Stimulated activated naive B cell treated with anti-CD40 and anti-IgM and Interleukin-4, amounts not matched to agents 10 μg/mL and 1 μg/mL and 100 μg/mL, for 72 hours (primary cell): ENCODE results near the gene AP3S1.
"Not testable (repeated sequence)": the region's sequence is repeated elsewhere in the genome, so short reads cannot be mapped to it uniquely, and the experiment has no call there.

Source experiments
- ATAC-seq, 2 donors: fragments of 150-1000 bp; cut with Tn5 transposase; replicated peaks; 2 replicates each; pipeline ENCODE4 v1.10.0; 2021; ENCODE audit warnings: moderate library complexity in 1 of 2
- DNase-seq: peaks from one replicate; pipeline ENCODE4 v3.0.0; 2021
- H3K27ac Mint-ChIP-seq: one replicate; pipeline ENCODE4 v1.8.0; 2022; ENCODE audit warnings: mild to moderate bottlenecking, mixed read lengths
- H3K27me3 Mint-ChIP-seq, 2 donors: one replicate each; pipeline ENCODE4 v1.8.0; 2022; ENCODE audit warnings: mixed read lengths in 2 of 2
- H3K36me3 Mint-ChIP-seq, 2 donors: one replicate each; pipeline ENCODE4 v1.8.0; 2022; ENCODE audit warnings: mixed read lengths in 2 of 2, mild to moderate bottlenecking in 1 of 2
- H3K4me1 Mint-ChIP-seq, 2 donors: one replicate each; pipeline ENCODE4 v1.8.0; 2022; ENCODE audit warnings: mixed read lengths in 2 of 2, mild to moderate bottlenecking in 1 of 2
- H3K4me3 Mint-ChIP-seq, 2 donors: one replicate each; pipeline ENCODE4 v1.8.0; 2022; ENCODE audit warnings: mild to moderate bottlenecking in 2 of 2, mixed read lengths in 2 of 2, moderate library complexity in 1 of 2
- H3K9me3 Mint-ChIP-seq, 2 donors: one replicate each; pipeline ENCODE4 v1.8.0; 2022; ENCODE audit warnings: mixed read lengths in 2 of 2, mild to moderate bottlenecking in 1 of 2

The AP3S1 gene

DNA sequence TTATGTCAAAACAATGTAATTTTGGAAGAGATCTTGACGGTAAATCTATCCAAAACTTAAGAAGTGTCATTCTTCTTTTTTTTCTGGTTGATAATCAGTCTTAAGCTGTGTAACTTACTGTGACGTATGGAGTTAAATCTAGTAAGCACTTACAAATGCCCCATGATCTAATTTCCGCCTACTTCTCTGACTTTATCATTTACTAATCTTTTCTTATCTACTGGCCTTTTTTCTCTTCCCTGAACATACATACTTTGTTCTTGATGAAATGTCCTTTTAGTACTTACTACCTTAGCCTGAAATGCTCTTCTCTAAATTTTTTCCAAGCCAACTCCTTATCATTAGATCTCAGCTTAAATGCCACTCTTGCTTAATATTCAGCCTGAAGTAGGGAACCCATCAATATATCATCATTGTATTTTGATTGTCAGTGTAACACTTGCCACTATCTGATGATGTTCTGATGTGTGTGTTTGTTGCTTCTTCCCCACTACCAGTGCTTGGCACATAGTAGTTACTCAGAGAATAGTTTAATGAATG lies 27.6 kb downstream of the AP3S1 start:
- Mint-ChIP-seq H3K4me3 (no peak overlapping the region), H3K27me3 (no peaks in the 10 kb centered on the region), H3K9me3 (no peaks in the 10 kb centered on the region), H3K36me3 (peaks cover 17 to 22% of the 10 kb centered on the region in 2 donors), H3K27ac (no peak overlapping the region), H3K4me1 (peaks cover 6 to 10% of the 10 kb centered on the region in 2 donors)
- no peak for DNase-seq
- no peak for ATAC-seq

DNA sequence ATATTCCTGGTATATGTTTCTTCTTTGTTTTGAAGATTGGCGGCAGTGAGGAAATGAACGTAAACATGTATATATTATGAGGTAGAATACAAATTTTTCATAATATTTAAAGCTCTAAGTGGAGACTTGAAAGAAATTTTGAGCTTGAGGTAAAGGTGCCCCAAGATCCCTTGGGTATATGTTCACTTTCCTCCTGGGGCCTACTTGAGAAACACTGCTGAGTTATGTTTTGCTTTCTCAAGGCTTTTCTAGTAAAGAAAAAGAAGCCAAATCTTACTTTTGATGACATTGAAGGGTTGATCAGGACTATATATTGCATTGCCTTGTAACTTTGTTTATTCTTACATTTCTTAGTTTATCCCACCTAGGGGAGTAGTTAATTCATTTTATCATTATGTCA lies 30.7 kb downstream of the AP3S1 start:
- no peaks in the 10 kb centered on the region for H3K27me3 Mint-ChIP-seq
- H3K27ac Mint-ChIP-seq = no peak overlapping the region
- ATAC-seq (no peak), DNase-seq (no peak)
- no peak overlapping the region for H3K4me3 Mint-ChIP-seq
- peaks cover 0 to 3% of the 10 kb centered on the region in 2 donors for H3K9me3 Mint-ChIP-seq
- H3K4me1 Mint-ChIP-seq = peaks cover 0 to 2% of the 10 kb centered on the region in 2 donors
- H3K36me3 Mint-ChIP-seq = peaks cover 24 to 29% of the 10 kb centered on the region in 2 donors

DNA sequence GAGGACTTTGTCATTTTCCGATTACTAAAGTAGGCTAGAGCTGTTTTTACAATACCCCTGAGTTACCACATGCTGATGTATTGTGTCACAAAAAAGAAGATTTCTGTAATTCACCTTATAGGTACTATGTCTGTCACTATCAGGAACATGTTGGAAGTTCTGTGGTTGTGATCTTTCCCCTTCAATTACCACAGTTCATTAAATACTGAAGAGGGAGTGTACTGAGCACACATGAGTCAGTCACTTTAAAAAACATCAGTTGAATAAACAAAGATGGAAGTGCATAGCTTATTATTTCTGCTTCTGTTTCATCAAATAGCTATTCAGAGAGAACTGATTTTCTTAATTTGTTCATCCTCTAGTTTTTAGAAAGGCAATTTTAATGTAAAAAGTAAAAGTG lies 31.7 kb downstream of the AP3S1 start:
- DNase-seq (no peak), ATAC-seq (no peak)
- Mint-ChIP-seq H3K27ac (no peak overlapping the region), H3K36me3 (peaks cover 31 to 38% of the 10 kb centered on the region in 2 donors), H3K4me3 (no peak overlapping the region), H3K4me1 (peaks cover 0 to 2% of the 10 kb centered on the region in 2 donors), H3K27me3 (no peaks in the 10 kb centered on the region), H3K9me3 (peaks cover 0 to 3% of the 10 kb centered on the region in 2 donors)

DNA sequence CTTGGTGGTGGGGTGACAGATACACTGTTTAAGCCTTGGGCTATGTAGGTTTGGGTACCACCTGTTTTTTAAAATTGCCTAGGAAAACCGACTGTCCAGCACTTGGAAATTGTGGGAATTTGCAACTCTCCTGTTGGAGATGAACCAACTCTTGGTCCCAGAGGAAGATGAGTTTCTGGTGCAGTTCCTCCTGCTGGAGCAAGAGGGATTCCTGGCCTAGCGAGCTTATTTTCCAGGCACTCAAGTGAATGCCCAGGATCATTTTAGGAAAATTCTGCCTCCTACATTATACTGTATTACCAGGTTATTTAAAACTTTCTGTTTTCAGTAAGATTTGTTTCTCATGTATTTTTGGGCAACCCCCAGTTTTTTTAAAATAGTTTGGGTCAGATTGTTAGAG lies 33.7 kb downstream of the AP3S1 start:
- H3K4me1 Mint-ChIP-seq = peaks cover 0 to 5% of the 10 kb centered on the region in 2 donors
- peaks cover 44 to 53% of the 10 kb centered on the region in 2 donors for H3K36me3 Mint-ChIP-seq
- no peak overlapping the region for H3K4me3 Mint-ChIP-seq
- DNase-seq = no peak
- H3K9me3 Mint-ChIP-seq = peaks cover 0 to 7% of the 10 kb centered on the region in 2 donors
- no peaks in the 10 kb centered on the region for H3K27me3 Mint-ChIP-seq
- no peak for ATAC-seq
- no peak overlapping the region for H3K27ac Mint-ChIP-seq

DNA sequence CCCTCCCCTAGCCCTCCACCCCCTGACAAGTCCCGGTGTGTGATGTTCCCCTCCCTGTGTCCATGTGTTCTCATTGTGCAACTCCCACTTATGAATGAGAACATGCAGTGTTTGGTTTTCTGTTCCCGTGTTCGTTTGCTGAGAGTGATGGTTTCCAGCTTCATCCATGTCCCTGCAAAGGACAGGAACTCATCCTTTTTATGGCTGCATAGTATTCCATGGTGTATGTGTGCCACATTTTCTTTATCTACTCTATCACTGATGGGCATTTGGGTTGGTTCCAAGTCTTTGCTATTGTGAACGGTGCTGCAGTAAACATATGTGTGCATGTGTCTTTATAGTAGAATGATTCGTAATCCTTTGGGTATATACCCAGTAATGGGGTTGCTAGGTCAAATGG lies 35.6 kb downstream of the AP3S1 start:
- not testable (repeated sequence) for H3K4me3 Mint-ChIP-seq, H3K27me3 Mint-ChIP-seq, H3K9me3 Mint-ChIP-seq, ATAC-seq, H3K4me1 Mint-ChIP-seq, H3K27ac Mint-ChIP-seq, DNase-seq
- peaks cover 40 to 57% of the 10 kb centered on the region in 2 donors for H3K36me3 Mint-ChIP-seq

DNA sequence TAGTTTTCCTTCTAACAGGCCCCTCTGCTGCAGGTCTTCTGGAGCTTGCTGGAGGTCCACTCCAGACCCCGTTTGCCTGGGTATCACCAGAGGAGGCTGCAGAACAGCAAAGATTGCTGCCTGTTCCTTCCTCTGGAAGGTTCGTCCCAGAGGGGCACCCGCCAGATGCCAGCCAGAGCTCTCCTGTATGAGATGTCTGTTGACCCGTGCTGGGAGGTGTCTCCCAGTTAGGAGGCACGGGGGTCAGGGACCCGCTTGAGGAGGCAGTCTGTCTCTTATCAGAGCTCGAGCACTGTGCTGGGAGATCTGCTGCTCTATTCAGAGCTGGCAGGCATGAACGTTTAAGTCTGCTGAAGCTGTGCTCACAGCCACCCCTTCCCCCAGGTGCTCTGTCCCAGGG lies 40.7 kb downstream of the AP3S1 start:
- not testable (repeated sequence) for H3K27me3 Mint-ChIP-seq, H3K27ac Mint-ChIP-seq, H3K9me3 Mint-ChIP-seq, H3K4me3 Mint-ChIP-seq, ATAC-seq, H3K4me1 Mint-ChIP-seq, DNase-seq
- peaks cover 35 to 55% of the 10 kb centered on the region in 2 donors for H3K36me3 Mint-ChIP-seq

DNA sequence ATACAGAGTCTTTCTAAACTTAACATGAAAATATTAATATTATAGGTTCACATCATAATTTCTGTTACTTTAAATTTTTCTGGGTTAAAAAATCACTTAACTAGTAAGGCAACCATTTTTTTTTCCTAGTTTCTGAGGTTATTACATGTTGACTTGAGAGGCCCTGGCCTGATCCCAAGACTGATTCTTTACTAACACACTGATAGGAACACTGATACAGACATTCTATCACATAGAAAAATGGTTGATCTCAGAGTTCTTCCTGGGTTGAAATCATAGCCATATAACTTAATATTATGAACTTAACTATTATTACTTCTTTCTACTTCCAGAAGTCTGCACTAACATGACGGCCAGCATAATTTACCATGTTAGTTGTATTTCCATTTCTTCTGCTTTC lies 43.0 kb downstream of the AP3S1 start:
- DNase-seq (no peak), ATAC-seq (no peak)
- H3K4me3 Mint-ChIP-seq = no peak overlapping the region
- peaks cover 18 to 36% of the 10 kb centered on the region in 2 donors for H3K36me3 Mint-ChIP-seq
- H3K9me3 Mint-ChIP-seq = peaks cover 0 to 3% of the 10 kb centered on the region in 2 donors
- H3K27me3 Mint-ChIP-seq = no peaks in the 10 kb centered on the region
- no peaks in the 10 kb centered on the region for H3K4me1 Mint-ChIP-seq
- no peak overlapping the region for H3K27ac Mint-ChIP-seq

DNA sequence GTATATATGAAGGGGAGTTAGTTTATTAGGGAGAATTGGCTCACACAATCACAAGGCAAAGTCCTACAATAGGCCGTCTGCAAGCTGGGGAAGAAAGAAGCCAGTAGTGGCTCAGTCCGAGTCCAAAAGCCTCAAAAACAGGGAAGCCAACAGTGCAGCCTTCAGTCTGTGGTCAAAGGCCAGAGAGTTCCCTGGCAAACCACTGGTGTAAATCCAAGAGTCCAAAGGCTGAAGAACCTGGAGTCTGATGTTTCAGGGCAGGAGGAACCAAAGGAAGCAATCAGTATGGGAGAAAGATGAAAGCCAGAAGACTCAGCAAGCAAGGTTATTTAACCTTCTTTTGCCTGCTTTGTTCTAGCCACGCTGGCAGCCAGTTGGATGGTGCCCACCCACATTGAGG lies 43.5 kb downstream of the AP3S1 start:
- H3K4me3 Mint-ChIP-seq, H3K4me1 Mint-ChIP-seq, DNase-seq, ATAC-seq, H3K9me3 Mint-ChIP-seq, H3K27me3 Mint-ChIP-seq, H3K27ac Mint-ChIP-seq: not testable (repeated sequence)
- H3K36me3 Mint-ChIP-seq = peaks cover 15 to 31% of the 10 kb centered on the region in 2 donors

DNA sequence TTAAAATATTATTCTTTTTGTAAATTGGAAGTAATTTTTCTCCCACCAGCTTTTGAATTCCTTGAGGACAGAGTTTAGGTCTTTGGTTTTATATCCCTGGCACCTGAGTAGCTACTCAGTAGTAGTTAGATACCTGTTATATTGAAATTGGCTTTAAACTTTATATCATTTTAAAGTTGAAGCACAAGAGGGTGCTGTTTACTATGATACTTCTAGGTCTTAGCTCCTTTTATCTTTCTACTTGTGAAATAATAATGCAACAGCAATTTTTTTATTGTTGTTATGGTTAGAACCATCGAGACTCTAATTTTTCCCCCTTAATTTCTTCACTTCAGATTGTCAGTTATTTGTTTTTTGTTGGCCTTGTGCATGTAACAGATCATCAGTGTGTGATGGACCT lies 46.3 kb downstream of the AP3S1 start:
- no peak overlapping the region for H3K4me3 Mint-ChIP-seq
- H3K27ac Mint-ChIP-seq = no peak overlapping the region
- H3K4me1 Mint-ChIP-seq = no peaks in the 10 kb centered on the region
- DNase-seq = no peak
- ATAC-seq = no peak
- H3K27me3 Mint-ChIP-seq = no peaks in the 10 kb centered on the region
- H3K9me3 Mint-ChIP-seq = no peaks in the 10 kb centered on the region
- peaks cover 0 to 10% of the 10 kb centered on the region in 2 donors for H3K36me3 Mint-ChIP-seq

DNA sequence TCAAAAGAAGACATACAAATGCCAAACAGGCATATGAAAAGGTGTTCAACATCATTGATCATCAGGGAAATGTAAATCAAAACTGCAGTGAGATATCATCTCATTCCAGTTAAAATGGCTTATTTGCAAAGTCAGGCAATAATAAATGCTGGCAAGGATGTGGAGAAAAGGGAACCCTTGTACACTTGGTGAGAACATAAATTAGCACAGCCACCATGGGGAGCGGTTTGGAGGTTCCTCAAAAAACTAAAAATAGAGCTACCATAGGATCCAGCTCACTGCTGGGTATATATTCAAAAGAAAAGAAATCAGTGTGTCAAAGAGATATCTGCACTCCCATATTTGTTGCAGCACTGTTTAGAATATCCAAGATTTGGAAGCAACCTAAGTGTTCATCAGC lies 50.3 kb downstream of the AP3S1 start:
- no peak for ATAC-seq
- DNase-seq = no peak
- H3K27ac Mint-ChIP-seq = no peak overlapping the region
- H3K4me1 Mint-ChIP-seq = no peaks in the 10 kb centered on the region
- peaks cover 8 to 9% of the 10 kb centered on the region in 2 donors for H3K36me3 Mint-ChIP-seq
- H3K9me3 Mint-ChIP-seq = no peaks in the 10 kb centered on the region
- H3K4me3 Mint-ChIP-seq = no peak overlapping the region
- H3K27me3 Mint-ChIP-seq = no peaks in the 10 kb centered on the region

DNA sequence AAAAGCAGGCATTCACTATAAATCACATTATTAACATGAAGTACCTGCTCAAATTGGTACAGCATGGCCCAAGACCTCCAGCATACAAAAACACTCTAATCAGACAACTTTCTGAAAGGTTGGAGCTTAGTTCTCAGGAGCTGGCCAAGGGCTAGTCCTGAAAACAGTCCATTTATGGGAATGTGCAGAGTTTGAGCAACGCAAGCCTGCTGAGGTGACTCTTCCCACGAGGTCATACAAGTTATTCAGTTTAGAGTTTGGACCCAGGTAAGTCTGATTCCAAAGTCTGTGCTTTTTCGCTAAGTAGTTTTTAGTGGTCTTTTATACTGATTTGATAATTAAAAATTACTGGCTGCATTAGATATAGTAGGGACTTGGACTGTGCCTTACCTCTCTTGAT lies 52.6 kb downstream of the AP3S1 start:
- Mint-ChIP-seq H3K27ac (no peak overlapping the region), H3K36me3 (peaks cover 15 to 20% of the 10 kb centered on the region in 2 donors)

DNA sequence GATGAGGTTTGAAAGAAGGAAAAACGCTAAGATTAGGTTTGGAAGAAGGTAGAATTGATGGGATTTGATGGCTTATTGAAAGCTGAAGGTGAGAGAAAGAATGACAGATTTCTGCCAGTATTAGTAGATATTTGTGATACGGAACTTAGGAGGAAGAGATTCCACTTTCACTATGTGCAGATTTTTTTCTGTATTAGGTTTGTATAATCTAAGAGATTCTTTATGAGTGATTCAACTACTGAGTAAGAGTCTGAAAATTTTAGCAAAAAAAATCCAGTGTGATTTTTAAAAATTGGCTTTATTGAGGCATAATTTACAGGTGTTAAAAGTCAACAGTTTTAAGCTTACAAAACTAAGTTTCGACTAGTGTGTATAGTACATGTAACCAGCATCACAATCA lies 54.1 kb downstream of the AP3S1 start:
- no peak for DNase-seq
- H3K27me3 Mint-ChIP-seq = no peaks in the 10 kb centered on the region
- no peak overlapping the region for H3K4me3 Mint-ChIP-seq
- no peaks in the 10 kb centered on the region for H3K9me3 Mint-ChIP-seq
- H3K4me1 Mint-ChIP-seq = no peaks in the 10 kb centered on the region
- peaks cover 15 to 27% of the 10 kb centered on the region in 2 donors for H3K36me3 Mint-ChIP-seq
- ATAC-seq = no peak
- no peak overlapping the region for H3K27ac Mint-ChIP-seq

More for the DNA sequence above, 52.6 kb downstream of the AP3S1 start:
- Mint-ChIP-seq H3K9me3 (no peaks in the 10 kb centered on the region), H3K4me3 (no peak overlapping the region), H3K27me3 (no peaks in the 10 kb centered on the region), H3K4me1 (no peaks in the 10 kb centered on the region)
- no peak for ATAC-seq
- no peak for DNase-seq

DNA sequence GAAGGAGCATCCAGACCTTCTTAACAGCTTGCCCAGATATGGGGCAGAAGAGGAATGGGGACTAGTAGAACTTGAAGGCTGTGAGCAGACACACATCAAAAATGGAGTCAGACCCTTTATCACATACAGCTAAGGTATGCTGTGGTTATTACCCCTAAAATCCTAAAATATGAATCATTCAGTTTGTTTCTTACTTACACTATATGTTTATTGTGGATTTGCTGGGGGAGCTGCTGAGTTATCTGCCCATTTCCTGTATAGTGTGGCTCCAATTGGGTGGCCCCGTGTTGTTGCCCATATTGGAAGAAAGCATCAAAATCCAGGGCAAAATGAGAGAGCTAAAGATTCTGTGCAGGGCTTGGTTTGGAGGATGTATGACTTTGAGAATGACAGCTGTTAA lies 56.9 kb downstream of the AP3S1 start:
- no peak overlapping the region for H3K27ac Mint-ChIP-seq
- no peaks in the 10 kb centered on the region for H3K9me3 Mint-ChIP-seq
- no peak overlapping the region for H3K4me3 Mint-ChIP-seq
- no peaks in the 10 kb centered on the region for H3K27me3 Mint-ChIP-seq
- peaks cover 15 to 27% of the 10 kb centered on the region in 2 donors for H3K36me3 Mint-ChIP-seq
- no peak for ATAC-seq
- no peak for DNase-seq
- no peaks in the 10 kb centered on the region for H3K4me1 Mint-ChIP-seq

DNA sequence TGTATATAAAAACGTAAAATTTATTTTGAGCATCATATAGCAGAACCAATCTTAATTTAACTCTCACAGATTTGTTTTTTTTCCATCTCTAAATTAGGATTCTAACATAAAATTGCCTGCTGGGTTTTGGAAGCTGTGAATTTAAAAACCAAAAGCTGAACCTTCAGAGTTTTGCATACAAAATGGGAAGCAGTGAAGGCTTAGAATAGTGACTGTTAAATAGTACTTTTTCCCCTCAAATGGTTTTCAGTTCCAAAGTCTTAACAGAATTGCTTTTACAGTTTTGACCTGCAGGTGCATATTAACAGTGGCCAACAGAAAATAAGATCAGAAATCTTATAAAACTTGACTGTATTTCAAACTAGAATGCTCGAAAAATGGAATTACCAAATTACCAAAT lies 65.4 kb downstream of the AP3S1 start:
- Mint-ChIP-seq H3K9me3 (no peaks in the 10 kb centered on the region), H3K4me3 (no peak overlapping the region), H3K27ac (no peak overlapping the region), H3K36me3 (no peaks in the 10 kb centered on the region), H3K27me3 (no peaks in the 10 kb centered on the region), H3K4me1 (no peaks in the 10 kb centered on the region)
- DNase-seq = no peak
- no peak for ATAC-seq

DNA sequence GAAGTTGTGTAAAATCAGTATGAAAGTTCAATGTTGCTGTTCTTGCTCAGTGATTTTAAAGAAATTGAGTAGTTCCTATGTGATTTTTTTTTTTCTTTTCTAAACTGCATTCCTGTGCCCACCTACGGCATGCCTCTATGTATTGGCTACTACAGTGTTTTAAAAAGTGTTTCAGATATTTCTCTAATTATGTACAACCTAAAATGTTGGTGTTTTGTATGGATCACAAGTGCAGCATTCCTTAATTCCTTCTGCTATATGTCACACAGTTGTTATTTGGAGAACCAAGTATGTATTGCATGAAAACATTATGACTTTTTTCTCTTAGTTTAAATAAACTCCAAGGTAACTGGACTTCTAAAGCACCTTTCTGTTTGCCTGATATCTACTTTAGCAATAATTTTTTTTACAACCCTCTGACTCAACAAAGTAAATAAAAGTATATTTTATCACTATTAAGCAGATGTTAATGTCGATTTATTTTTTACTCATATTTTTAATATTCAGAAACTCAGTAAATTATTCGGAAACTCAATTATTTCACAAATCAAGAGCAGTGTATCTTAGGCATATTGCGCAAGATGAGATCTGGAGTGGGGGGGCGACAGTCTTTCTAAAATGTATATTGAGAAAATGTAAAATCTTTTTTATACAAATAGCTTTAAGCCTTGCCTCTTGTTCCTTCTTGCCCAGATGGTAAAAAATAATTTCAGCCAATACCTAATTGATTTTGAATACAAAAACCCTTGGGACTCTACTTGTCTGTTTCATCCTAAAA lies 72.1 kb downstream of the AP3S1 start:
- H3K4me3 Mint-ChIP-seq, H3K27ac Mint-ChIP-seq, H3K4me1 Mint-ChIP-seq: not testable (repeated sequence)

More for the DNA sequence above, 72.1 kb downstream of the AP3S1 start:
- not testable (repeated sequence) for DNase-seq, H3K27me3 Mint-ChIP-seq, H3K36me3 Mint-ChIP-seq, ATAC-seq, H3K9me3 Mint-ChIP-seq
